Myometrial cell (primary cell): ENCODE measurements around the gene CMSS1. TPM values are rescaled to one million over a fixed set of nuclear protein-coding genes. Genes with fewer than 3 reads are reported as not detected.

Experiments used
- total RNA-seq: library from RNA; depleted of rRNA; stranded (reverse); fragments of >200 nt; gene quantifications from 2 replicates; pipeline ENCODE4 v1.2.3, GENCODE V29; 2015

Gene CMSS1
- 7.8 and 21.1 TPM in 2 replicates for total RNA-seq

GRCh38 chr3:99817437-99818240, at the start of gene CMSS1:
Gene CMSS1 (plus strand): TSS chr3:99817862.

GRCh38 chr3:100114413-100115030, 296.9 kb downstream of the CMSS1 start, which contains the start of gene FILIP1L:
Gene FILIP1L (minus strand): TSS chr3:100114501.

Other genes starting within 250 kb of the CMSS1 start
- gene COL8A1, start 179.3 kb upstream of the CMSS1 start, total RNA-seq: 114 and 122 TPM in 2 replicates